Osteoblast (primary cell): ENCODE data around the gene MDGA2. TPM values are rescaled to one million over a fixed set of nuclear protein-coding genes. Genes with fewer than 3 reads are reported as not detected.

Experiments
- DNase-seq: peaks from one replicate; pipeline ENCODE4 v3.0.0; 2011; ENCODE audit warnings: low spot score, mixed read lengths; ENCODE audit not compliant: insufficient read length; ENCODE audit errors: missing footprints
- H2AFZ ChIP-seq: 2 replicates; pipeline ENCODE4 v1.6.0; 2011; ENCODE audit warnings: mild to moderate bottlenecking, low read length
- H3K27ac ChIP-seq: 2 replicates; pipeline ENCODE4 v1.5.1; 2011; ENCODE audit warnings: mild to moderate bottlenecking, low read depth, low read length, moderate library complexity
- H3K27me3 ChIP-seq: 2 replicates; pipeline ENCODE4 v1.6.0; 2012; ENCODE audit warnings: mild to moderate bottlenecking, control low read depth, inconsistent platforms, low read length, moderate library complexity; ENCODE audit not compliant: insufficient read depth
- H3K36me3 ChIP-seq: 2 replicates; pipeline ENCODE4 v1.5.1; 2011; ENCODE audit warnings: mild to moderate bottlenecking, low read length, control low read depth, moderate library complexity; ENCODE audit not compliant: insufficient read depth
- H3K4me1 ChIP-seq: 2 replicates; pipeline ENCODE4 v1.5.1; 2011; ENCODE audit warnings: mild to moderate bottlenecking, low read length, control low read depth, moderate library complexity; ENCODE audit not compliant: insufficient read depth
- H3K4me2 ChIP-seq: 2 replicates; pipeline ENCODE4 v1.6.0; 2011; ENCODE audit warnings: mild to moderate bottlenecking, low read length; ENCODE audit not compliant: insufficient read depth
- H3K4me3 ChIP-seq: fragments of 200-600 bp; sonication (generic); 3 replicates; pipeline ENCODE4 v1.5.1; 2012; ENCODE audit warnings: mild to moderate bottlenecking, low read length, inconsistent platforms; ENCODE audit not compliant: insufficient read depth
- H3K79me2 ChIP-seq: 2 replicates; pipeline ENCODE4 v1.6.0; 2012; ENCODE audit warnings: mild to moderate bottlenecking, low read length, control low read depth, inconsistent platforms; ENCODE audit not compliant: insufficient read depth
- H3K9me3 ChIP-seq: 2 replicates; pipeline ENCODE4 v1.5.1; 2011; ENCODE audit warnings: low read depth, low read length, control low read depth
- H4K20me1 ChIP-seq: 2 replicates; pipeline ENCODE4 v1.6.0; 2012; ENCODE audit warnings: mild to moderate bottlenecking, low read length, control low read depth; ENCODE audit not compliant: insufficient read depth
- total RNA-seq: library from RNA; depleted of rRNA; stranded (reverse); fragments of >200 nt; gene quantifications from 2 replicates; pipeline ENCODE4 v1.2.3, GENCODE V29; 2012
- TF ChIP-seq, protein P1 (sequence below): IDR thresholded peaks from 2 replicates; pipeline ENCODE4 v1.5.1; 2011; ENCODE audit warnings: mild to moderate bottlenecking, low read depth, low read length, moderate library complexity; ENCODE audit errors: extremely low read depth

The MDGA2 gene
- total RNA-seq, 1 donor = not detected

- TF ChIP-seq, protein P1, sequence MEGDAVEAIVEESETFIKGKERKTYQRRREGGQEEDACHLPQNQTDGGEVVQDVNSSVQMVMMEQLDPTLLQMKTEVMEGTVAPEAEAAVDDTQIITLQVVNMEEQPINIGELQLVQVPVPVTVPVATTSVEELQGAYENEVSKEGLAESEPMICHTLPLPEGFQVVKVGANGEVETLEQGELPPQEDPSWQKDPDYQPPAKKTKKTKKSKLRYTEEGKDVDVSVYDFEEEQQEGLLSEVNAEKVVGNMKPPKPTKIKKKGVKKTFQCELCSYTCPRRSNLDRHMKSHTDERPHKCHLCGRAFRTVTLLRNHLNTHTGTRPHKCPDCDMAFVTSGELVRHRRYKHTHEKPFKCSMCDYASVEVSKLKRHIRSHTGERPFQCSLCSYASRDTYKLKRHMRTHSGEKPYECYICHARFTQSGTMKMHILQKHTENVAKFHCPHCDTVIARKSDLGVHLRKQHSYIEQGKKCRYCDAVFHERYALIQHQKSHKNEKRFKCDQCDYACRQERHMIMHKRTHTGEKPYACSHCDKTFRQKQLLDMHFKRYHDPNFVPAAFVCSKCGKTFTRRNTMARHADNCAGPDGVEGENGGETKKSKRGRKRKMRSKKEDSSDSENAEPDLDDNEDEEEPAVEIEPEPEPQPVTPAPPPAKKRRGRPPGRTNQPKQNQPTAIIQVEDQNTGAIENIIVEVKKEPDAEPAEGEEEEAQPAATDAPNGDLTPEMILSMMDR = no peak
- DNase-seq = no peak
- Histone ChIP-seq H3K9me3 (peaks cover 3% of the 10 kb centered on the region), H3K27ac (no peak overlapping the region), H2AFZ (no peak overlapping the region), H3K4me2 (no peak overlapping the region), H3K79me2 (no peaks in the 10 kb centered on the region), H3K36me3 (no peaks in the 10 kb centered on the region), H3K27me3 (no peaks in the 10 kb centered on the region), H4K20me1 (no peaks in the 10 kb centered on the region), H3K4me3 (no peak overlapping the region), H3K4me1 (no peaks in the 10 kb centered on the region)
Measured at GRCh38 chr14:46988312-46988711, 687.1 kb downstream of the MDGA2 start.

DNA sequence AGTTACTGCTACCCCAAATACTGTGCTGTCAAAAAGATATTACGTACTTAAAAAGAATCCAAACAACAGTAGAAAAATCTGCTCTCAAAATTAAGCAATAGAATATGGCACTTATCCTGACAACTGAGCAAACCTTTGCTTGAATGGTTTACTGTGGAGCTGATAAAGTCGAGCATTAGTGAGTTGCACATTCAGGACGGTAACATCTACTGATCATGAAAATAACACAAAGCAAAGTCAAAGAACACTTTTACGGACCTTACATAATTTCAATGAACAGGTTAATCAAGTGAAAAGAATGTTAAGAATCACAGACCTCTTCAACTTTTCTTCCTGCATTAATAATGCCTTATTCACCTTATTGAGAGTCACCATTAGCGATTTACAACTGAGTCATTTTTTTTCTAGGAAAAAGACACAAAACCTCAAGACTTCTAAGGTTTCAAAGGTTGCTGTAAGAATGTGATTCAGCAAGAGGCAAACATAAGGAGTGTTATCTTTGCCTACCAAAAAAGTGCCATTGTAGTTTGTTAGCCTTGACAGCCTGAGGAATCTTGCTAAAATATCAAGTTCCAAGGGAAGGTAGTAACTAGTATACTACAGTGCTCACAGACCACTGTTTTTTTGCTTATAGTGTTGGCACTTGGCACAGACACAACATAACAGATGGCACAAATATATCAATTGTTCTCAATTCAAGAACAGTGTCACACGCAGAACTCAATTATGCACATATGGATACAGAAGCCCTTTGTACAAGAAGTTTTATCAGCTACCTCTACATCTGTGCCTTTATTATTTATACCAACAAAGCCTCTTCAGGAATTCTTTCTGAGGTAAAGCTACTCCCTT, 689.6 kb downstream of the MDGA2 start:
- H3K4me2 ChIP-seq = no peak overlapping the region
- no peaks in the 10 kb centered on the region for H3K27me3 ChIP-seq
- no peak for DNase-seq

GRCh38 chr14:46973295-46973694, 702.1 kb downstream of the MDGA2 start:
- Histone ChIP-seq H3K36me3 (no peaks in the 10 kb centered on the region), H3K27me3 (no peaks in the 10 kb centered on the region), H4K20me1 (no peaks in the 10 kb centered on the region), H3K27ac (no peak overlapping the region), H3K79me2 (no peaks in the 10 kb centered on the region), H2AFZ (no peak overlapping the region), H3K4me2 (no peak overlapping the region), H3K4me1 (no peaks in the 10 kb centered on the region), H3K9me3 (no peaks in the 10 kb centered on the region), H3K4me3 (no peak overlapping the region)
- no peak for DNase-seq
- TF ChIP-seq, protein P1 = no peak

More for the DNA sequence above, 689.6 kb downstream of the MDGA2 start:
- H3K79me2 ChIP-seq = no peaks in the 10 kb centered on the region
- no peak overlapping the region for H3K4me3 ChIP-seq
- no peaks in the 10 kb centered on the region for H3K4me1 ChIP-seq
- no peaks in the 10 kb centered on the region for H3K36me3 ChIP-seq
- no peak overlapping the region for H2AFZ ChIP-seq
- TF ChIP-seq, protein P1 = no peak
- H3K27ac ChIP-seq = no peak overlapping the region
- no peaks in the 10 kb centered on the region for H4K20me1 ChIP-seq
- peaks cover 3% of the 10 kb centered on the region for H3K9me3 ChIP-seq

DNA sequence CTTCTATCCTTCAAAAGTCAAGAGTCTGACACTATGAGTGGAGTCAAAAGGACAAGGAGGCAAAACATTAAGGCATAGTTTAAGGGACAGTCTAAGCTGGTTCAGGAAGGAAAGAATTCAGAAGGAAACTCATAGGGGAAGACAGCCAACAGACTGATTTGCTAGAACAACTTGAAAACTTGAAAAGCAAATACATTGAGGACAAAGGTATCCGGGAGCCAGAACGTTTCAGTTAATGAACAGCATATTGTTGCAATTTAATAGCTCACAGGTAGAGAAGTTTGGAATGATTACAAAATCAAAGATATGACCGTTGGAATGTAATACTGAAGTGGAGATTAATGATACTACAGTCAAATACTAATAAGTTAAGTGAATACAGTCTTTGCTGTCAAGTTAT, 711.0 kb downstream of the MDGA2 start:
- Histone ChIP-seq H3K4me2 (no peak overlapping the region), H2AFZ (no peak overlapping the region), H3K9me3 (no peaks in the 10 kb centered on the region), H3K27ac (no peak overlapping the region), H3K4me3 (no peak overlapping the region), H4K20me1 (no peaks in the 10 kb centered on the region), H3K27me3 (no peaks in the 10 kb centered on the region), H3K4me1 (no peaks in the 10 kb centered on the region), H3K36me3 (no peaks in the 10 kb centered on the region), H3K79me2 (no peaks in the 10 kb centered on the region)
- peak; percentile 35 for DNase-seq
- TF ChIP-seq, protein P1 = no peak
